Heart right ventricle (tissue), 16 donors: Measurements from ENCODE around the gene DMRTA2. TPM values are rescaled to one million over a fixed set of nuclear protein-coding genes. Genes with fewer than 3 reads are reported as not detected.
"Not testable (repeated sequence)": the region's sequence is repeated elsewhere in the genome, so short reads cannot be mapped to it uniquely, and the experiment has no call there.

Experiments
- ATAC-seq, 8 donors: fragments of 200-7000 bp; cut with Tn5 transposase; one replicate each; pipeline ENCODE4 v1.9.1; 2020; ENCODE audit warnings: mild to moderate bottlenecking in 8 of 8, moderate library complexity in 8 of 8, moderate number of reproducible peaks in 1 of 8
- DNase-seq, 2 donors: peaks; one replicate each; pipeline ENCODE4 v3.0.0-alpha.2; 2020
- H3K27ac ChIP-seq, 10 donors: fragments of 200-600 bp; sonication (generic) in 2 of 10; one replicate each; pipeline versions ENCODE4 v1.5.0 to v1.8.0; 2020 to 2022; ENCODE audit warnings: mild to moderate bottlenecking in 3 of 10
- H3K27me3 ChIP-seq, 7 donors: fragments of 200-600 bp; one replicate each; pipeline ENCODE4 v1.8.0; 2021 to 2022; ENCODE audit warnings: mild to moderate bottlenecking in 2 of 7
- H3K36me3 ChIP-seq, 9 donors: fragments of 200-600 bp; sonication (generic) in 1 of 9; one replicate each; pipeline versions ENCODE4 v1.5.0 to v1.8.0; 2020 to 2022; ENCODE audit warnings: mild to moderate bottlenecking in 2 of 9
- H3K4me1 ChIP-seq, 9 donors: fragments of 200-600 bp; sonication (generic) in 1 of 9; one replicate each; pipeline versions ENCODE4 v1.5.0 to v1.8.0; 2020 to 2022; ENCODE audit warnings: mild to moderate bottlenecking in 4 of 9
- H3K4me3 ChIP-seq, 10 donors: fragments of 200-600 bp; sonication (generic) in 2 of 10; one replicate each; pipeline versions ENCODE4 v1.5.0 to v1.8.0; 2020 to 2022; ENCODE audit warnings: mild to moderate bottlenecking in 7 of 10, moderate library complexity in 2 of 10
- H3K9me3 ChIP-seq, 11 donors: fragments of 200-600 bp in 10 of 11; sonication (generic) in 2 of 11; one replicate each; pipeline versions ENCODE4 v1.5.0 to v1.8.0; 2013 to 2022; ENCODE audit warnings: mild to moderate bottlenecking in 2 of 11, control low read depth in 1 of 11, moderate library complexity in 1 of 11
- CTCF ChIP-seq, 9 donors: fragments of 200-600 bp; sonication (generic) in 2 of 9; IDR thresholded peaks; one replicate each; pipeline versions ENCODE4 v1.5.0 to v1.8.0; 2021 to 2022; ENCODE audit warnings: antibody characterized with exemption in 9 of 9, mild to moderate bottlenecking in 5 of 9, moderate library complexity in 1 of 9
- WGBS, 2 donors: extraction: QIAGEN DNeasy Blood & Tissue Kit; methylation state at CpG; one replicate each; pipeline ENCODE4 v1.1.7; 2013; ENCODE audit warnings: inconsistent platforms in 1 of 2; 5-methylcytosine and 5-hydroxymethylcytosine counted together
- intact Hi-C, 10 donors: fragments of 100-400 bp; cut with DNase I; formaldehyde crosslinking; loops; one replicate each; pipeline versions ENCODE4 v1.11.1 to v1.14.2; 2022
- polyA plus RNA-seq, 2 donors: library from polyadenylated mRNA; stranded (reverse); fragments of 200-250 nt; gene quantifications; one replicate each; pipeline ENCODE4 v1.2.3, GENCODE V29; 2013
- total RNA-seq, 10 donors: library from RNA; stranded (reverse); fragmentation: NEBNext Ultra II Directional in 3 of 10; extraction: Animal tissue kit (Norgen Biotek cat#: 25700) in 3 of 10; gene quantifications; one replicate each; pipeline versions ENCODE4 v1.2.1 to v1.2.4, GENCODE V29; 2021 to 2023
- donor health status: Arrhythmogenic right ventricular cardiomyopathy.
- donor health status: ischemic (EF 13 %, LVEDD 7.1; RV severe dilation, severe dysfunction).
- donor health status: healthy with polysubstance abuse.
- donor health status: DM: no; HTN: yes; CAD: no.
- donor health status: DM: no; HTN: no; CAD: no.
- donor health status: ischemic (EF 25% LVEDD 6.9; RV normal size, moderate dysfunction).
- donor health status: ischemic (EF 25% LVEDD 5.7; RV mildly dilated, moderate dysfunction).
- donor health status: healthy.
- donor health status: DM: yes; HTN: yes; CAD: no.
- donor health status: Ischemic cardiomyopathy.
- donor health status: ischemic (EF 35%, LVEDD 5.7; RV mildly dilated, moderate dysfunction).
- donor health status: nonischemic (EF 11% LVEDD 7.7; RV severe dilation, severe dysfunction).
- donor health status: DM: yes; HTN: yes; CAD: no.
- donor health status: PGD.
- donor health status: ischemic (EF 29% LVEDD 5.4; RV normal size, mild dysfunction).
- donor health status: nonischemic (EF 23%, LVEDD 6.1; RV moderate dilation, normal function).

DMRTA2 gene
- total and polyA plus RNA-seq, 12 donors, result 0.09 TPM; not detected in 10

GRCh38 chr1:50405814-50406213, 17.4 kb downstream of the DMRTA2 start:
- 83 to 85% methylated on average over 4 of the region's 4 CpGs for WGBS, 2 donors
- no peak overlapping the region for H3K4me3 ChIP-seq
- H3K4me1 ChIP-seq, result no peaks in the 10 kb centered on the region
- H3K9me3 ChIP-seq, result peaks cover 0 to 21% (median 0%) of the 10 kb centered on the region in 11 donors
- TF ChIP-seq CTCF (IDR thresholded peaks at IDR 0.05), result no peak
- no peak for DNase-seq
- H3K27ac ChIP-seq, result no peak overlapping the region
- intact Hi-C loops, result no loop called here
- ATAC-seq, result no peak
- no peaks in the 10 kb centered on the region for H3K36me3 ChIP-seq
- H3K27me3 ChIP-seq, result peaks cover 0 to 56% (median 33%) of the 10 kb centered on the region in 7 donors

DNA sequence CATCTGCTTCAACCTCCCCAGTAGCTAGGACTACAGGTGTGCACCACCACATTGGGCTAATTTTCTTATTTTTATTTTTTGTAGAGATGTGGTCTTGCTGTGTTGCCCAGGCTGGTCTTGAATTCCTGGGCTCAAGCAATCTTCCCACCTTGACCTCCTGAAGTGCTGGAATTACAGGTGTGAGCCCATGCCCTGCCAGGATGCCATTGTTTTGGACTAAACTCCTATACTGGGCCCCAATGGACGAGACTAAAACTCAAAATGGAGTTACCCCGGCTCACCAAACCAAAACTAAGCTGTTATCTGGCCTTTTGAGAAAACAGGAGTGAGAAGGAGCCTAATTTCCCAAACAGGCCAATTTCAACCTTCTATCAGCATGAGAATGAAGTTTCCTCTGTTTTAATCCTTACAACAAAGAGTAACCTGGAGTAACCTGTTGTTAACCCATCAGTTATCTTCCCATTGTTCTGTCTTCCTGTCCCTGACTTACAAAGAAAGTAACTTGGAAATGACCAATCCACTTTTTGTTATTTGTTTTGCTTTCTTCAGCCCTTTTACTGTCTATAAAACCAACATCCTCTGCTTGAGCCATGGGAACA, 29.6 kb downstream of the DMRTA2 start:
- Histone ChIP-seq H3K4me3 (no peak overlapping the region), H3K27me3 (peaks cover 0 to 30% (median 0%) of the 10 kb centered on the region in 7 donors), H3K27ac (no peak overlapping the region), H3K9me3 (peaks cover 0 to 31% (median 0%) of the 10 kb centered on the region in 11 donors), H3K4me1 (no peaks in the 10 kb centered on the region), H3K36me3 (no peaks in the 10 kb centered on the region)
- ATAC-seq (no peak), DNase-seq (no peak)
- WGBS, 2 donors, result 40 to 51% methylated on average over 2 of the region's 2 CpGs
- intact Hi-C loops, result no loop called here
- TF ChIP-seq CTCF (IDR thresholded peaks at IDR 0.05), result no peak

- H3K9me3 ChIP-seq, DNase-seq, H3K36me3 ChIP-seq, intact Hi-C loops, H3K4me3 ChIP-seq, ATAC-seq, H3K4me1 ChIP-seq, H3K27ac ChIP-seq: not testable (repeated sequence)
- WGBS, 2 donors, result 95 to 96% methylated on average over 24 to 33 of the region's 33 CpGs
- peaks cover 0 to 20% (median 5%) of the 10 kb centered on the region in 7 donors for H3K27me3 ChIP-seq
Measured at GRCh38 chr1:50381551-50381950, 41.7 kb downstream of the DMRTA2 start.

GRCh38 chr1:50378770-50379169, 44.5 kb downstream of the DMRTA2 start:
- intact Hi-C loops, result loop anchor here in 1 of 10 donors (10.0 kb wide), 1 partner anchor 326 kb away; no protein-coding TSS in a partner anchor
- Histone ChIP-seq H3K27ac (no peak overlapping the region), H3K9me3 (peaks cover 0 to 14% (median 0%) of the 10 kb centered on the region in 11 donors), H3K36me3 (no peaks in the 10 kb centered on the region), H3K27me3 (peaks cover 0 to 5% (median 0%) of the 10 kb centered on the region in 7 donors), H3K4me1 (no peaks in the 10 kb centered on the region), H3K4me3 (no peak overlapping the region)
- no peak for TF ChIP-seq CTCF (IDR thresholded peaks at IDR 0.05)
- 95 to 96% methylated on average over 2 of the region's 2 CpGs for WGBS, 2 donors
- DNase-seq, result no peak
- no peak for ATAC-seq

- peaks cover 0 to 42% (median 24%) of the 10 kb centered on the region in 7 donors for H3K27me3 ChIP-seq
- no peak for TF ChIP-seq CTCF (IDR thresholded peaks at IDR 0.05)
- H3K4me1 ChIP-seq, result peaks cover 0 to 3% (median 0%) of the 10 kb centered on the region in 9 donors
- no peaks in the 10 kb centered on the region for H3K36me3 ChIP-seq
- 80 to 91% methylated on average over 1 of the region's 1 CpG for WGBS, 2 donors
- no peak overlapping the region for H3K27ac ChIP-seq
- intact Hi-C loops, result loop anchor here in 2 of 10 donors (5.0 to 10.0 kb wide), 2 partner anchors 331 to 334 kb away; no protein-coding TSS in a partner anchor
- ATAC-seq (no peak), DNase-seq (no peak)
- H3K4me3 ChIP-seq, result no peak overlapping the region
- peaks cover 0 to 14% (median 0%) of the 10 kb centered on the region in 11 donors for H3K9me3 ChIP-seq
Measured at GRCh38 chr1:50373532-50373931, 49.7 kb downstream of the DMRTA2 start.
